ENCODE data around the gene SLC25A14. TPM values are rescaled to one million over a fixed set of nuclear protein-coding genes. Genes with fewer than 3 reads are reported as not detected.

The SLC25A14 gene
- total and polyA plus RNA-seq, 2 of the 8 experiments (the other 6 are each of a cell fraction or from before 2014, with no cell fraction given), result 9.3 to 14.2 TPM

- TF ChIP-seq BRCA1 (IDR thresholded peaks at IDR 0.05; ENCODE audit: low read depth, low read length) (no peak), TEAD4 (IDR thresholded peaks at IDR 0.05; ENCODE audit: low read depth, low read length) (no peak), RAD21 (IDR thresholded peaks at IDR 0.05 in 1 of 2, conservative IDR thresholded peaks at IDR 0.05 in 1 of 2; ENCODE audit: low read depth in 2 of 2, low read length in 2 of 2) (no peak), NANOG (IDR thresholded peaks at IDR 0.05; ENCODE audit: insufficient read depth, low read depth, low read length, poor library complexity, severe bottlenecking) (no peak), BACH1 (IDR thresholded peaks at IDR 0.05; ENCODE audit: low read length) (no peak), TBP (IDR thresholded peaks at IDR 0.05; ENCODE audit: low read depth, low read length) (no peak; the same call in 1 of the 2 replicates), TAF1 (IDR thresholded peaks at IDR 0.05; ENCODE audit: low read depth, low read length) (peak; percentile 45; the same call in 1 of the 2 replicates), ATF3 (IDR thresholded peaks at IDR 0.05; ENCODE audit: insufficient read depth, low read depth, low read length) (no peak), SIX5 (IDR thresholded peaks at IDR 0.05; ENCODE audit: low read depth, low read length) (no peak), KDM4A (IDR thresholded peaks at IDR 0.05; ENCODE audit: low read depth, low read length, severe bottlenecking) (no peak), MAX (IDR thresholded peaks at IDR 0.05) (peak; percentile 39; the same call in 1 of the 2 replicates), CREB1 (IDR thresholded peaks at IDR 0.05) (no peak; the same call in 1 of the 2 replicates), POU5F1 (IDR thresholded peaks at IDR 0.05; ENCODE audit: low read depth, low read length) (no peak), PHF8 (conservative IDR thresholded peaks at IDR 0.05; ENCODE audit: low read depth, low read length) (peak; percentile 57), MAFK (IDR thresholded peaks at IDR 0.05; ENCODE audit: low read depth, low read length) (no peak), GTF2F1 (IDR thresholded peaks at IDR 0.05; ENCODE audit: borderline replicate concordance, low read depth, low read length) (no peak), SP1 (IDR thresholded peaks at IDR 0.05; ENCODE audit: low read depth, low read length) (no peak), CTCF (IDR thresholded peaks at IDR 0.05; ENCODE audit: control extremely low read depth in 1 of 3, insufficient read depth in 1 of 3, low read depth in 1 of 3, low read length in 3 of 3) (no peak), POLR2AphosphoS5 (IDR thresholded peaks at IDR 0.05; ENCODE audit: low read depth, low read length) (no peak), RNF2 (IDR thresholded peaks at IDR 0.05; ENCODE audit: borderline replicate concordance, low read depth, low read length, missing control alignments, poor library complexity, severe bottlenecking) (no peak), YY1 (IDR thresholded peaks at IDR 0.05; ENCODE audit: low read depth, low read length) (no peak)
These were observed at the start of gene SLC25A14 (continued) for GRCh38 chrX:130339408-130340222.
